HL-60/S4 treated with retinoic acid at 250 ng/mL for 4 days and 3 days (cell line): ENCODE data around the gene DNAJC18.

ENCODE experiments used
- in situ Hi-C: fragments of 300-500 bp; cut with MboI; formaldehyde crosslinking; loops from 2 replicates; pipeline ENCODE4 v1.7.0; 2022; ENCODE audit warnings: low sequenced_read_pairs

DNAJC18 gene

GRCh38 chr5:139407517-139407916, 31.8 kb downstream of the DNAJC18 start:
- in situ Hi-C loops: loop anchor here (25.0 kb wide), 1 partner anchor 355 kb away; no protein-coding TSS in a partner anchor

GRCh38 chr5:139406963-139407362, 32.4 kb downstream of the DNAJC18 start:
- in situ Hi-C loops: loop anchor here (25.0 kb wide), 1 partner anchor 355 kb away; no protein-coding TSS in a partner anchor

- in situ Hi-C loops: loop anchor here (25.0 kb wide), 1 partner anchor 358 kb away; no protein-coding TSS in a partner anchor
These were observed 34.9 kb downstream of the DNAJC18 start for GRCh38 chr5:139404484-139404840.

DNA sequence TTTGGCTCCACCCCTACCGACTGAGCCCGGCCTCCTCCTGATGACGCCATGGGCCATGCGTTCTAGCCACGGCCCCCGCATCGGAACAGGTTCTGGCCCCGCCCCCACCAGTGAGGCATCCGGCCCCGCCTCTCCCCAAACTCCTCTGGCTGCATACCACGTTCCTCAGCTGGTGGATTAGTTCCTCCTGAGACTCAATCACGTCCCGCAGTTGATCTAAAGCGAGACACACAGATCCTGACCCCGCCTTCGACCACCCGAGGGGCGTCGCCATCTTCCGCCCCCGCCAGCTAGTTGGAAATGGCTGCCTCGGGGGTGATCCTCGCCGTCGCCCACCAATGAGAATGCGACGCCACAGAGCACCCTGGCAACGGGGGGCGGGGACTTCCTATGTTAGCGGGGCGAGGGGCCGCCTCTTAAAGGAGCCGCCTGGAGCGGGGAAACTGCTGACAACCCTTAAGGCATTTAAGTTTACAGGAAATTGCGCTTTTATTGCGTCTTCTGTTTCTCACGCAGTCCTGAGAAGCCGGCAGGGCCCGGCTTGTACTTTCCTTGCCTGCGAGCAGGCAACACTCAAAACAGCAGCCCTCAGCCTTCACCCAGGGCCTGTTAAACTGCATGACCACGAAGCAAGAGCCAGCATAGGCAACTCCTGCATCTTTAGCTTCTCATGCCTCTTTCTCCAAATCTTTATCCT, 35.4 kb downstream of the DNAJC18 start, which contains the start of gene SPATA24:
SPATA24 (minus strand) TSS at position 303 of the 697 bp plus-strand sequence; CDS start at position 274, 29 bp downstream.
- in situ Hi-C loops: loop anchor here (25.0 kb wide), 1 partner anchor 358 kb away; no protein-coding TSS in a partner anchor

GRCh38 chr5:139403418-139403786, 35.9 kb downstream of the DNAJC18 start:
- in situ Hi-C loops: loop anchor here (25.0 kb wide), 1 partner anchor 359 kb away; no protein-coding TSS in a partner anchor

DNA sequence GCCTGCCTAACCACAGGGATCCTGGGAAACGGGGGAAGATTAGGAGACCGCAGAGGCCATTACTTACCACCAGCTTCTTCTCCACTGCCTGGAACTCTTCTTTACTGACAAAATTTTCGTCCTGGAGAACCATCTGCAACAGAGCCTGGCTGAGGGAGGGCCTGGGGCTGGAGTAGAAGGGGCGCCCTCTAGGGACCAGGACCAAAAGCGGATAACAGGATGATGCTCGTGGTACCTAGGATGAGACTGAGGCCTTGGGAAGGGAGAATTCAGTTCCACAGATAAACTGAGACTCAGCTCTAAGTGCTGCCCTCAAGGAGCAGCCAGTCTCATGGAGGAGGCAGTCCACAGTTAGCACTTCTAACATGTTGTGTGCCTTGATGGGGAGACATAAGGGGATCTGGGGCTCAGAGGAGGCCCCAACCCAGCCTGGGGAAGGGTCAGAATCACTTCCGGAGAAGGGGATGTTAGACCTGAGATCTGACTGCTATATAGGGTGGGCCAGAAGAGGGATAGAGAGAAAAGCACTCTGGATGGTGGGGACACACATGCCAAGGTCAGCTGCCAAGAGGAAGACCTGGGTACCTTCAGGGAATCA, 36.7 kb downstream of the DNAJC18 start:
- in situ Hi-C loops: loop anchor here (25.0 kb wide), 1 partner anchor 360 kb away; no protein-coding TSS in a partner anchor

- in situ Hi-C loops: loop anchor here (25.0 kb wide), 1 partner anchor 361 kb away; no protein-coding TSS in a partner anchor
These were observed 37.8 kb downstream of the DNAJC18 start for GRCh38 chr5:139401546-139401945.

- in situ Hi-C loops: loop anchor here (25.0 kb wide), 1 partner anchor 363 kb away; no protein-coding TSS in a partner anchor
These were observed 39.7 kb downstream of the DNAJC18 start for GRCh38 chr5:139399501-139400121.

DNA sequence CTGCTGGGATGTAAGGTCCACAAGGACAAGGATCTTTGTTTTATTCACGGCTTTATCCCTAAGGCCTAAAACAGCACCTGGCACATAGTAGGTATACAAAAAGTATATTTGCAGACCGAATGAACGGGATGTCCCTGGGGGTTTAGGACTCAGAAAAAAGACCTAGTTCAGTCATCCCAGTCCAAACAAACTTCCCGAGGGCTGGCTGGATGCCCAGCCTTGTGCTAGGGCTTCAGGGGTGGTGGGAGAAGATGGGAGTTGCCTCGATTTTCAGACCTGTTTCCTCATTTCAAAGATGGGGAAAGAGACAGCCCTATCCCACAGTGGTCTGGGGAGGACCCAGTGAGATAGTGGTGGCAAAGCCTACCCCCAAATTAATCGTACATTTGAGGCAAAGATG, 41.4 kb downstream of the DNAJC18 start:
- in situ Hi-C loops: no loop called here

- in situ Hi-C loops: no loop called here
These were observed 42.6 kb downstream of the DNAJC18 start for GRCh38 chr5:139396691-139397090.

- in situ Hi-C loops: no loop called here
These were observed 43.3 kb downstream of the DNAJC18 start for GRCh38 chr5:139395844-139396640.

DNA sequence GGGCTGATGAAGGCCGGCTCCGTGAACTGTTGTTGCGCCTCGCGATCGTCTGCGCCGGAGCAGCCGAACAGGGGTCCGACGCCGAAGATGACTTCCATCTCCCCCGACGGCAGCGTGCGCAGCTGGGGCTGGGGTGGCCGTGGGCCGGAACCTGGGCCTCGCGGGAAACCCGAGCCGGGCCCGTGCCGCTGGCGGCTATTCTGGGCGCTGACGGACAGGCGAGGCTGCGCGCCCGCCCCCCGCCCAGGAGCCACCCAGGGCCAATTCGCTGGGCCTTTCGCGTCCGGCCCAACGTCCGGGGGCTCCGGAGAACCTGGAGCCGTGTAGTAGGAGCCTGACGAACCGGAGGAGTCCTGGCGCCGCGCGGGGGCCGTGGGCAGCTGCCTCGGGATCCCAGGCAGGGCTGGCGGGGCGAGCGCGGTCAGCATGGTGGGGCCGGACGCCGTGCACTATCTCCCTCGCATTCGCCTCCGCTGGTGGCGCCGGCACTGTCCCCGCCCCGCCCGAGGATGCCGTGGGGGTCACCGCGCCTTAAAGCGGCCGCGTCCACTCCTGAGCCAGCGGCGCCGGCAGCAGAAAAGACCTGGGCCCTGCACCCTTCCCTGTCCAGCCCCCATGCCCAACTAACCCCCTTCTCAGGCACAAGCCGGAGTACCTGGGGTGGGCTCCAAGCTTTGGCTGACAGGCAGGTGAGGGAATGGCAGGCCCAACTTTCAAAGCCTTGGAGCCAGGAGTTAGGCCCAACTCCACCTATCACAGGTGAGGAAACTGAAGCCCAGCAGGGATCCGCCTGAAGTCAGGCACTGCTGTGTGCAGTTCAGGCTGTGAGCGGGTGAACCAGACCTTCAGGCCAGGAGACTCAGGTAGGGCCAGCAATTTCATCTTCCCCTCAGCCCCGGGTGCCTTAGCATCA, 44.4 kb downstream of the DNAJC18 start, which contains the start of gene PROB1:
PROB1 (minus strand) TSS at position 451 of the 913 bp plus-strand sequence; CDS start at position 428, 23 bp downstream.
- in situ Hi-C loops: no loop called here

DNA sequence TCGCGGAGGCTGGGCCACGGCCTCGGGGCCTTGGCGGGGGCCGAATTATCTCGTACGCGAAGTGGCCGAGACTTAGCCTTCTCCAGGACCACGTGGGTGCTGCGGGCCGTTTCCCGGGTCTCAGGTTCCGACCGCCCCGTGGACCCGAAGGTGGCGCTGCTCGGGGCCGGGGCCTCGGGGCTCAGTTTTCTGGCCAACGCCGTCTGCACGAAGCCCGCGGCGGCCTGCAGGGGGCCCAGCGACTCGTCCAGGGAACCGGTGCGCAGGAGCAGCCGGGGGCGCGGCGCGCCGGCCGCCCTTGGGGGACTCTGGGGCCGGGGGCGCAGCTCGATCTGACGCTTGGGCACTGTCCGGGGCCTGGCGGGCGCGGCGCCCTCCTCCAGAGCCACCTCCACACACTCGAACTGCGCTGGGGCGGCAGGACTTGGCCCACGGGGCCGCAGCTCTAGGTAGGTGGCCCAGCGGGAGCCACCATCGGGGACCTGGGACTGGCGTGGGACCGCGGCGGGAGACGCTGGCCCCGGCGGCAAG, 45.1 kb downstream of the DNAJC18 start:
- in situ Hi-C loops: no loop called here

DNA sequence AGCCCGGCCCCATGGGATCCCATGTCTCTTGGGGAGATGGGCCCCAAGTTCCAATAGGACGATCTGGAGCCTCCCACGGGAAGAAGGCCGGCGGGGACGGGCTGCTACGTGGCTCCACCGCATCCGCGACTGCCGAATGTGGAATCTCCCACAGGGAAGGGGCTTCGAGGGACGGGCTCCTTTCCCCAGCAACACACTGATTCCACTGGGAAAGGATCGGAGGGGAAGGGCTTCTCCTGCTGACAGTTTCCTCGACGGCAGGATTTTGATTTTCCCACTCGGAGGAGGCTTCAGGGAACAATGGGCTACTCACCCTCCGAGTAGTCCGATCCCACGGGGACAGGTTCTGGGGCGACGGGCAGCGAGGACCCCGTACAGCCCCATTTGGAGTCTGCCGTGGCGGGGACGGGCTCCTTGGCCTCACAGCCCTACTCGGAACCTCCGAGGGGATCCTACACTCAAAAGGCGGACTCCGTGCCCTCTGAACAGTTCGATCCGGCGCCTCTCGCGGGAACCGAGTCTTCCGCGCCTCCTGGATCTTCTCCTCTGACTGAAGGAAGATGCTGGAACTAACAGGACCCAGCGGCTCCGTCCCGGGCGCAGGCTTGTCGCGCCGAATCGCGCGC, 45.7 kb downstream of the DNAJC18 start:
- in situ Hi-C loops: no loop called here

DNA sequence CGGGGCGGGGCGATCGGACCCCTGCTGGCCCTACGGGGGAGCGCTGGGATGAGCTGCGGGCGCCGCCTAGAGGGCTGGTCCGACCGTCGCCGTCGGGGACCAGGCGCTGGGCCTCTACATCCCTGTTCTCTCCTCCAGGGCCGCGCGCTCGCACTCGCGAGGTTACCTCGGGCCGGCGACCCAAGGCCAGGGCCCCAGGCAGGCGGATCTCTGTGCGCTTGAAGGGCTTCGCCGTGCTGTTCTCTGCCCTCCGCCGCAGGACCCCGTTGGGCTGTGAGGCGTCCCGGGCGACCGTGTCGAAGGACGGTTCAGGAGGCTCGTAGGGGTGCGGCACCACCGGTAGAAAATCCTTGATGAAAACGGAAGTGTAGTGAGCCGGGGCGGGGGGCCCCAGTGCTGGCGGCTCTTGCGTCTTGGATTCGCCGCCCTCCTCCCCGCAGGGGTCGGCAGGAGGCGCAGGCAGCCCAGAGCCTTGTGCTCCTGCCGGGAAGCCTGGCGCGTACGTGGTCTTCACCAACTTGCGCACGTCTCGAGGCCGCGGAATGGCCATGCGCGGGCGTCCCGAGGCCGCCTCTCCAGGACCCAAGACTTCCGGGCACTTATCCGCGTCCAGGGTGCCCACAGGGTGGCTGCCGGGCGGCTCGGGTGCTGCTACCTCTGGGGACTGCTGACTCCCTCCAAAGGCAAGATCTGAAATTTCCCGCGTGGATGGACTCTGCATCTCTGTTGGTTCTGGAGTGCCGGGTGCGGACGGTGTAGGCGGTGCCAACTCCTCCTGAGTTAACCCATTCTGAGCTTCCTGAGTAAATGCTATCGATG, 46.4 kb downstream of the DNAJC18 start:
- in situ Hi-C loops: no loop called here

DNA sequence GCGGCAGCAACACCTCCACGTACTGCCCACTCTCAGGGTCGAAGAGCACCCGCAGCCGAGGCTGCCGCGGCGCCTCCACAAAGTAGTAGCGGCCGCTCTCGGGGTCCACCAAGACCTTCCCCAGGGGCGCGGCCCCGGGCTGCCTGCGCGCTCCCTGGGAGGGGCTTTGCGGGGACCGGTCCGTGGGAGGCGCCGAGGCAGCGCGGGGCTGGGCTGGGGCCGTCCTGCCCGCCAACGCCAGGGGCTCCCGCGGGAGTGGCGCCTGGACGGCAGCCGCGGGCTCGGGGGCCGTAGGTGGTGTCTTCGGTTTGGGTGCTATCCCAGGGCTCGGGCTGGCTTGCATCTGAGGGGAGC, 47.0 kb downstream of the DNAJC18 start:
- in situ Hi-C loops: no loop called here

- in situ Hi-C loops: no loop called here
These were observed 47.6 kb downstream of the DNAJC18 start for GRCh38 chr5:139391570-139392323.
